ENCODE results near the gene HOXD11. TPM values are rescaled to one million over a fixed set of nuclear protein-coding genes. Genes with fewer than 3 reads are reported as not detected.

The HOXD11 gene
- total RNA-seq, 1 donor from 2014 or later, result not detected

DNA sequence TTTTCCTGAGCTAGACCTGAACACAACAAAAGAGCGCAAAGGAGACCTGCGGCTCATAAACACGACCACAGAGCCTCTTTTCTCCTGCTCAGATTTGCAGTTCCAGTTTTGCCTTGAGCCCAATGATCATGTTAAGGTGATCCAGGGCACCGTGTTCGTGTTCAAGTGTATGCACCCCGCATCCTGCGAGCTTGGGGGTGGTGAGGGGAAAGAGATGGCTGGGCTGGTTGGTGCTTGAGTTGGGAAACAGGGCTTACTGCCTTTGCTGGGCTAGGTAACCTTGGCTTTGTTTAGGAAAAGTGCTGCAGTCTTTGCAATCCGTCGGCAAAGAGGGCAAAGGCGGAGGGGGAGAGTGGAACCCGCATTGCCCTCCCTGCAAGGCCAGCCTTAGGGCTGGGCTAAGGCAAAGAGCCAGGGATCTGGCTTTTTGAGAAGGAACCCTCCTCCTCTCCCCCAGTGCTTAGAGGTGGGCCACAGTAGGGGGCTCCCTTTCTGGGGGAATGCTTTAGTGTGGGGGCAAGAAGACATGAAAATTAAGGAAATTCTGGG lies 10.8 kb downstream of the HOXD11 start:
- H3K27me3 Mint-ChIP-seq (ENCODE audit: low read depth), result peaks cover 82% of the 10 kb centered on the region
- DNase-seq (ENCODE audit: low spot score), result no peak
- no peak overlapping the region for H3K27ac Mint-ChIP-seq (ENCODE audit: unreplicated experiment)
- TF ChIP-seq, protein P1, sequence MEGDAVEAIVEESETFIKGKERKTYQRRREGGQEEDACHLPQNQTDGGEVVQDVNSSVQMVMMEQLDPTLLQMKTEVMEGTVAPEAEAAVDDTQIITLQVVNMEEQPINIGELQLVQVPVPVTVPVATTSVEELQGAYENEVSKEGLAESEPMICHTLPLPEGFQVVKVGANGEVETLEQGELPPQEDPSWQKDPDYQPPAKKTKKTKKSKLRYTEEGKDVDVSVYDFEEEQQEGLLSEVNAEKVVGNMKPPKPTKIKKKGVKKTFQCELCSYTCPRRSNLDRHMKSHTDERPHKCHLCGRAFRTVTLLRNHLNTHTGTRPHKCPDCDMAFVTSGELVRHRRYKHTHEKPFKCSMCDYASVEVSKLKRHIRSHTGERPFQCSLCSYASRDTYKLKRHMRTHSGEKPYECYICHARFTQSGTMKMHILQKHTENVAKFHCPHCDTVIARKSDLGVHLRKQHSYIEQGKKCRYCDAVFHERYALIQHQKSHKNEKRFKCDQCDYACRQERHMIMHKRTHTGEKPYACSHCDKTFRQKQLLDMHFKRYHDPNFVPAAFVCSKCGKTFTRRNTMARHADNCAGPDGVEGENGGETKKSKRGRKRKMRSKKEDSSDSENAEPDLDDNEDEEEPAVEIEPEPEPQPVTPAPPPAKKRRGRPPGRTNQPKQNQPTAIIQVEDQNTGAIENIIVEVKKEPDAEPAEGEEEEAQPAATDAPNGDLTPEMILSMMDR (IDR thresholded peaks at IDR 0.05), result no peak
- H3K4me3 Mint-ChIP-seq (ENCODE audit: unreplicated experiment), result no peak overlapping the region
- peaks cover 8% of the 10 kb centered on the region for H3K9me3 Mint-ChIP-seq (ENCODE audit: low read depth)
- peaks cover 3% of the 10 kb centered on the region for H3K4me1 Mint-ChIP-seq (ENCODE audit: low read depth)
- peaks cover 4% of the 10 kb centered on the region for H3K36me3 Mint-ChIP-seq (ENCODE audit: low read depth)

DNA sequence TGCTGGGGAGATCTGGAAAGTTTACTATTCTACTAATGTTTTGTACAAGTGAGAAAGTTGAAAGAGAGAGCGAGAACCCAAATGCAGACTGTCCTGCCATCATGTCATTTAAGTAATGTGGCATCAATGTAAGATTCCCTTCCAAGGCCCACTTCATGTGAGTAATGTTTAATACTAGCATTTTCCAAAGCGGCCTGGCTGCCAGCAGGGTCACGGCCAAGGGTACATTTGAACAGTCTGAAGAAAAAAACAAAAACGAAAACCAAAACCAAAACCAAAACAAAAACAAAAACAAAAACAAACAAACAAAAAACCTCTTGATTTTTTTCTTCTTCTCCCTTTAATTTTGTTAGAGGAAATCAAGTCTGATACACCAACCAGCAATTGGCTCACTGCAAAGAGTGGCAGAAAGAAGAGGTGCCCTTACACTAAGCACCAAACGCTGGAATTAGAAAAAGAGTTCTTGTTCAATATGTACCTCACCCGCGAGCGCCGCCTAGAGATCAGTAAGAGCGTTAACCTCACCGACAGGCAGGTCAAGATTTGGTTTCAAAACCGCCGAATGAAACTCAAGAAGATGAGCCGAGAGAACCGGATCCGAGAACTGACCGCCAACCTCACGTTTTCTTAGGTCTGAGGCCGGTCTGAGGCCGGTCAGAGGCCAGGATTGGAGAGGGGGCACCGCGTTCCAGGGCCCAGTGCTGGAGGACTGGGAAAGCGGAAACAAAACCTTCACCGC lies 11.7 kb downstream of the HOXD11 start:
- Mint-ChIP-seq H3K4me1 (ENCODE audit: low read depth) (peaks cover 5% of the 10 kb centered on the region), H3K4me3 (ENCODE audit: unreplicated experiment) (no peak overlapping the region), H3K27ac (ENCODE audit: unreplicated experiment) (no peak overlapping the region), H3K36me3 (ENCODE audit: low read depth) (peaks cover 5% of the 10 kb centered on the region), H3K27me3 (ENCODE audit: low read depth) (peaks cover 78% of the 10 kb centered on the region), H3K9me3 (ENCODE audit: low read depth) (peaks cover 8% of the 10 kb centered on the region)
- DNase-seq (ENCODE audit: low spot score), result no peak
- TF ChIP-seq, protein P1 (IDR thresholded peaks at IDR 0.05), result peak; percentile 53

DNA sequence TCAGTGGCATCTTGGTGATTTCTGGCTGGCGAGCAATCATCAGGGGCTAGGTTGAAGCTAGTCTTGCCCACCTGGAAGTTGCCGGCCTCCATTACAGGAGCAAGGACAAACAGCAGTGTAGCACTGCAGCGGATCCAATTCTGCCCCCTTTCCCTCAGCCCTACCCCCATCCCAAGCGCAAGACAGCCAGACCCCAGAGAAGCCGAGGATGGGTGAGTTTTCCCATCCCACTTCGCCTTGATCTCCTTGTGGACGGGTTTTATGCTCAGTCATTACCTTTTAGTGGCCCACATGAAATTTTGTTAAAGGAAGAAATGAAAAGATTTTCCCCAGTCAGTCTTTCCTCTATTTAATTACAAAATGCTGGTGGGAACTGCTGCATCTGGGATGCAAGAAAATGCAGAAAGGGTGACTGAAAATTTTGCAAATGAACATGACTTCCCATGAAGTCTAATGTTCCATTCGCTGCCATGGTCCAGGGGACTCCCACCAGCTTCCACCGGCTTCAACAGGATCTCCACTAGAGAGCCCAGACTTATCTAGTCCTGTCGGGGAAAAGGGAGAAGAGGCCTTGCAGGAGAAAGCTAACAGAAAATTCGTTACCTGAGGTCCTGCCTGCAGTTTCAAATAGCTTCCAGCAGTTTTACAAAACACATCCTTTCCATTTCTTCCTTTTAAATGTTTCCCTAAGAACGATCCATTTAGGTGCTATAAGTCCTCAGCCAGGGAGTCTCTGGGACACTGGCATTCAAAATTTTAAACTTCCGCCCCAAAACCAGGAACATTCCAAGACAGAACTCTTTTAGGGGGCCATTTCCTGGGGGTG lies 13.5 kb downstream of the HOXD11 start:
- TF ChIP-seq, protein P1 (IDR thresholded peaks at IDR 0.05), result no peak
- peaks cover 7% of the 10 kb centered on the region for H3K4me1 Mint-ChIP-seq (ENCODE audit: low read depth)
- H3K9me3 Mint-ChIP-seq (ENCODE audit: low read depth), result peaks cover 8% of the 10 kb centered on the region
- no peak overlapping the region for H3K4me3 Mint-ChIP-seq (ENCODE audit: unreplicated experiment)
- H3K27ac Mint-ChIP-seq (ENCODE audit: unreplicated experiment), result no peak overlapping the region
- no peak for DNase-seq (ENCODE audit: low spot score)
- peaks cover 7% of the 10 kb centered on the region for H3K36me3 Mint-ChIP-seq (ENCODE audit: low read depth)
- H3K27me3 Mint-ChIP-seq (ENCODE audit: low read depth), result peaks cover 78% of the 10 kb centered on the region

DNA sequence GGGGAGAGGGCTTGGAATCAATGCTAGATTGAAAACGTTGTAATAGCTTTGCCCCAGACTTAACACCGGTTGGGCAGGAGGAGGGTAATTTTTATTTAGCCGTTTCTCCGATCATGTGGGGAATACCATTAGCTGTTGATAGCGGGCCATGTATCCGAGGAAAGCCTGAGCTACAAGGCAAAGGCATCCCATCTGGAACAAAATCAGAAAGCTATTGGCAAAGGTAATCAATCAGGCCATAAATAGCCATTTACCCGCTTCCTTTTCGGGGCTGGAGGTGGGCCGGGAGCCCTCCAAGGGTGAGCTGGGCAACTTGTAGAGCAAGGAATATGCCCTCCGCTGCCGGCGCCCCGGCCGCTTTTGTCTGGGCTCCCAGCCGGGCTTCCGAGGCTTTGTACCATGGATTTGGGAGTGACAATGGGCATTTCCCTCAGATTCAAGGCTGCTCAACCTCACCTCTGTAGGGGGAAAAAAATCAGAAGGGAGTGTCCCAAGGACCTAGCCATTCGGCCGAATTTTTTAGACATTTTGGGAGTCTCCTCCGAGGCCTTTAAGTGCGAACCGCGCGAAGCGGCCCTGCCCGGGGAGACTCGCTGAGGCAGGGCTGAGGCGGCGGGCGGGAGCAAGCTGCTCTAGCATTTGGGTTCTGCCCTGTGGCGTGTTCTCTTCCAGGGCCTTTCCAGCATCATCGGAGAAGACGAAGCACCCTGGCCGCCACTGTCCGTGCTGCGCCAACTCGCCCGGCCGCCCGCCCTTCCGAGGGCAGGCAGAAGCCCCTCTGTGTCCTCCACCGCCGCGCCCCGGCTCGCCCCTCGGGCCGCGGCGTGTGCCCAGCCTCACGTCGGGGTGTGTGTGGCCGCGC lies 14.3 kb downstream of the HOXD11 start:
- DNase-seq (ENCODE audit: low spot score), result no peak
- Mint-ChIP-seq H3K4me3 (ENCODE audit: unreplicated experiment) (no peak overlapping the region), H3K27me3 (ENCODE audit: low read depth) (peaks cover 77% of the 10 kb centered on the region), H3K27ac (ENCODE audit: unreplicated experiment) (no peak overlapping the region), H3K36me3 (ENCODE audit: low read depth) (peaks cover 7% of the 10 kb centered on the region), H3K4me1 (ENCODE audit: low read depth) (peaks cover 7% of the 10 kb centered on the region), H3K9me3 (ENCODE audit: low read depth) (peaks cover 8% of the 10 kb centered on the region)
- TF ChIP-seq, protein P1 (IDR thresholded peaks at IDR 0.05), result no peak
